EH (cell line): Measurements from ENCODE around the gene CLSTN2.

ENCODE experiments used
- DNase-seq: peaks from one replicate; pipeline ENCODE4 v3.0.0-alpha.2; 2015; ENCODE audit warnings: low read depth

CLSTN2 gene

GRCh38 chr3:140189267-140189666 is 254.3 kb downstream of the CLSTN2 start:
- no peak for DNase-seq

GRCh38 chr3:140189976-140190375 is 255.0 kb downstream of the CLSTN2 start:
- no peak for DNase-seq

DNA sequence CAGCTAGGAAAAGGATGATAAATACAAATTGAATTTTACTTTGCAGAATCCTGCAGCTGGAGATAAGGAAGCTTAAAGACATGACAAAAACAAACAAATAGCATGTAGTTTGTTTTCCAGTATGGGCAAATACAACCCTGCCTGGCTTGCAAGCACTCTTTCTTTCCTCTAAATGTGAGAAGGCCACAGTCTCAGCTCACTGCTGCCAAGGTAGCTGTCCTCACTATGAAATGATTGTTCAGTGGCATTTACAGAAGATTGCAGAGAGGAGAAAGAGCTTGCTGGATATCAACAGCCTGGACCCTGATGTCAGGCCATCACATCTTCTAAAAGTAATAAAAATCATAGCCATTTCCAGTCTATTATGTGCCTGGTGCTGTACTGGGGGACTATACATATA is 262.0 kb downstream of the CLSTN2 start:
- no peak for DNase-seq

DNA sequence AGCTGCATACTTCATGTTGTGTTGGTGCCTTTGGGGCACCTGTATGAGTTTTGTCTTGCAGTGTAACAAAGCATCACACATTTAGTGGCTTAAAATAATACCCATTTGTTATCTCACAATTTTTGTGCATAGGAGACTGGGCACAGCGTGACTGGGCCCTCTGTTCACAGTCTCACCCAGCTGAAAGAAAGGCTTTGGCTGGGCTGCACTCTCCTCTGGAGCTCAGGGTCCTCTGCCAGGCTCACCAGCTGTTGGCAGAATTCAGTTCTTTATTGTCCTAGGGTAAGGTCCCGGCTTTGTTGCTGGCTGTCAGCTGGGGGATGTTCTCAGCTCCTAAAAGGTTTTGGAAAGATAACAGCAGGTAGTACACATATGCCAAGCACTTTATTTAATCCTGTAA is 263.3 kb downstream of the CLSTN2 start:
- no peak for DNase-seq

DNA sequence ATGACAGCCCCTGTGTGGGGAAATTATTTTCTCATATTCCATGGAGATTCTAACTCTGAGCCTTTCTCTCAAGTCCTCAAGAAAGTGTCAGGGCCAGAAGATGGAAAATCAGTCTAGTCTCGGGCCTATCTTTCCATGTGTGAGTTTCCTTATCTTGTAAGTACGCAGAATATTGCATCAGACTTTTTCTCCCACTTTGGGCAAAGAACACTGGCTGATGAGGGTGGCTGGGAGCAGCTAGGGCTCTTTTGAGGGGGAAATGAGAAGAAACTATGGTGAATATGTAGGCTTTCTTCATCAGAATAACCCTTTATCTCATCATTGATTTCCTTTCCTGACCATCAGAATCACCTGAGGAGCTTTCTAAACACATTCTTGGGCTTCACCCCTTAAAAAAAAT is 264.0 kb downstream of the CLSTN2 start:
- DNase-seq = no peak

- no peak for DNase-seq
Observed at GRCh38 chr3:140199743-140200142, 264.8 kb downstream of the CLSTN2 start.

DNA sequence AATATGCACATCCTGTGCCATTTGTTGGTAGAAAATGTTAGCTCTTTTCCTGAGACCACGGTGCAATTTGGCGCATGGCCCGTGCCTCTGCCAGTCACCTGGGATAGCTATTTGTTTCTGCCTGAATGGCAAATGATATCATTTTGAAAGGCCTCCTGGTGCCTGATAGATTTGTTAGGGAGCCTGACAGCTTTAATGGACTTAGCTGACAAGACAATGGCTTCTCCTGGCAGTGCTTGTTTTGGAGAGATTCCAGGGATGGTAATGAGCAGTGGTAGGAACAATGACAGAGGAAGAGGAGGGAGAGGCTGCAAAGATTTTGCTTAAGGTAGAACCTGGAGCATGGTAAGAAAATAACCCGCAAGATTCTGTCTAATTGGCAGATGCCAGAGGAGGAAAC is 268.5 kb downstream of the CLSTN2 start:
- DNase-seq = no peak

GRCh38 chr3:140204271-140204984 is 269.4 kb downstream of the CLSTN2 start:
- no peak for DNase-seq

DNA sequence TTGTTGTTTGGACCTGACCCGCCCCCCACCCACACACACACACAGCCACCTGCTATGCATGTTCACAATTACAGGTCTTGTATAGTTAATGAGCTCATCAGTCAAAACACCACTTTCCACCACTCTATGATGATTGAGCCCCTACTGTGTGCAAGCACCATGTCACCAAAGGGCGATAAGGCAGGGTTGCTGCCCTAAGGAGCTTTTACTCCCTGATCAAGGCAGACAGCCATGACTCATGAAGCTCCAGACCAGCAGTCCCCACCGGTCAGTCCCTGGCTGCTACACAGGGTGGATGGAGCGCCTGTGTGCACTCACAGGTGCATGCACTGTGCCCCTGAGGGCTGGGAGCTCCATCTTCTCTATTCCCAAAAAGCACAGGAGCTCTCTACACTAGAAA is 270.6 kb downstream of the CLSTN2 start:
- DNase-seq = no peak

GRCh38 chr3:140206196-140207040 is 271.4 kb downstream of the CLSTN2 start:
- DNase-seq = peak; percentile 44

- no peak for DNase-seq
Observed at GRCh38 chr3:140207541-140207940, 272.6 kb downstream of the CLSTN2 start.

DNA sequence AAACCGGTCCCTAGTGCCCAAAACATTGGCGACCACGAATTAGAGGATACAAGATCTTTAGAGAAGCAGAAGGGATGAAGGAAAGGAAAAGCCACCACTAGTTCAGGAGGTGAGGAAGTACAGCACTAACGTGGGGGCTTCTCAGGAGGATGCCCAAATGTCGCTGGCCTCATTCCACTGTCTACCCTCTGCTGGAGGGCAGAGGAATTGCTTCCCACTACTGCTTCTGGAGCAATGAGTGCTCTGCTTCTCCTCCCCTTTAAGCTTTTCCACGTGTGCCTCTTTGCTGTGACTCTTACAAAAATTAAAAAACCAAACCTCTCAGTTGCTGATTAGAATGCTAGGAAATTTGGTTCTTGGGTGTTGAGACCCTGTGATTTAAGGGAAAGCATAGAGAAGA is 281.3 kb downstream of the CLSTN2 start:
- DNase-seq = peak; percentile 8

- DNase-seq = no peak
Observed at GRCh38 chr3:140219291-140219690, 284.3 kb downstream of the CLSTN2 start.

GRCh38 chr3:140219923-140220452 is 285.0 kb downstream of the CLSTN2 start:
- no peak for DNase-seq

DNA sequence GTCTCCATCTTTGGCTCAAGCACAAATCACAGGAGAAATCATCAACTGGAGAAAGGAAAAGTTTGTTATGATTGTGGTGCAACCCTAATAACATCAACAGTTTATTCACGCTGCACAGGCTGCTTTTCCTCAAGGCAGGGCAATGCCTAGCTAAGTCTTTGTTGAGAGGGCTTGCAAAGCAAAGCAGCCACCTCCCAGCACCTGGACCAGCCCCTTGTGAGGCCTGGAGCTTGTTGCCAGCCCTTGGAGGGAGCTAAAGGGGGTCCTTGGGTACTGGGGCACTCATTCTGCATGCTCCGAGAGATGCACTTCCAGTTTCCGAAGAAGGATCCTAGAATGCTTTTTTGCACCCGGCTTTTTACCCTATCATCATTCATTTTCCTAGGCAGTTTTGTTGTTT is 288.2 kb downstream of the CLSTN2 start:
- DNase-seq = no peak

DNA sequence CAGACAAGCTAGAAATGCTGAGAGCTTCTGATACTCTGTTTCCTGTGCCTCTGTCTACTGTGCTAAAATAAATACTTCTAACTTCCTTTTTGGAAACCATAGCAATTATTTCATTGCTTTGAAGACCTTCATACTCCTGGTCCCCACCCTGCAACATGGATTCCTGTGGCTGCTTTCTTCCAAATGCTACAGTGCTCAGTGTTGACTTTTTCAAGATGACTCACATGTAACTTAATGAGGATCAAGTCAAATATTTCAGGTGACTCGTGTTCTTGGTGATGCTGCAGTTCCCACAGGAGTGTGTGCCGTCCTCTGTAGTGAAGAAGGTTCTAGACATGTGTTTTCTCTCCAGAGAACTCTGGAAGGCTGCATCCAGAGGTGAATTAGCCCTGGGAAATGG is 288.6 kb downstream of the CLSTN2 start:
- no peak for DNase-seq

DNA sequence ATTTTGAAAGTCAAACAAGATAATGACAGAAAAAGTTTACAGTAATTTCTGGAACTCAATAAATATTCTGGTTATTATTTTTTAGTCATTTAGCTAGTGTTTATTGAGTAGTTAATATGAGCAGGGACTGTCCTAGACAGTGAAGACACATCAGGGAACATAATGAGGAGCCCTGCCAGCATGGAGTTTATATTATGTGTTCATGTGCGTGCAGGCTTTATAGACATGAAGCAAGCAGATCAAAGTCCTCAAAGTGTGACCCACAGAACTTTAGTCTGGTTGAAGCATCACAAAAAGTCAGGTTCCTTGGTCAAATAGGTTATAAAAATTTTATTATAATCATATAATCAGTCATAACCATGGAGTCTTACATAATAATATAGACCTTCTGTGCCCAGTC is 289.3 kb downstream of the CLSTN2 start:
- no peak for DNase-seq

DNA sequence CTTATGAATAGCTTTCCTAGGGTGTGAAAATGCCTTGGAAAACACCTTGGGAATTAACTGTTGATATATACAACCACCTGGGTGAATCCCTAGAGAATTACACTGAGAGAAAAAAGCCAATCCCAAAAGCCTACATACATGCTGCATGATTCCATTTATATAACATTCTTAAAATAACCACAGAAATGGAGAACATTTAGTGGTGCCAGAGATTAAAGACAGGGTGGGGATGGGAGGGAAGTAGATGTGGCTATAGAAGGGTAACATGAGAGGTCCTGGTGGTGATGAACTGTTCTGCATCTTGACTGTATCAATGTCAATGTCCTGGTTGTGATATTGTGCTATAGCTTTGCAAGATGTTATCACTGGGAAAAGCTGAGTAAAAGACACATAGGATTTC is 291.0 kb downstream of the CLSTN2 start:
- no peak for DNase-seq

DNA sequence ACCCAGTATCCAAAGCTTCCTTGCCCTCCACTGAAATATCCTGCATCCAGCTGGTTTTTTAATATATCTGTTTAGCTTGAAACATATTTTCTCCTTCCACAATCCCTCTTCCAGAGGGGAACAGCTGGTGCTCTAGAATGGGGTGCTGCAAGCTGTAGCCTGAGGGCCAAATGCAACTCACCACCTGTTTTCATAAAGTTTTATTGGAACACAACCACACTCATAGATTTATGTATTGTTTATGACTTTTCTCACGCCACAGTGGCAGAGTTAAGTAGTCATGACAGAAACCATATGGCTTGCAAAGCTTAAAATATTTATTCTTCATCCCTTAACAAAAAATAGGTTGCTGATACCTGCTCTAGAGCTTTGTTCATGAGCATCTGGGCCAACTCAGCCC is 298.7 kb downstream of the CLSTN2 start:
- DNase-seq = no peak

- no peak for DNase-seq
Observed at GRCh38 chr3:140234256-140234655, 299.3 kb downstream of the CLSTN2 start.

GRCh38 chr3:140236836-140237501 is 302.0 kb downstream of the CLSTN2 start:
- peak; percentile 12 for DNase-seq

- DNase-seq = no peak
Observed at GRCh38 chr3:140238646-140239314, 303.8 kb downstream of the CLSTN2 start.
